Trophoblast cell (in vitro differentiated cells and primary cell): Measurements from ENCODE around the gene CALML5.
A peak's percentile ranks its signal among the peaks of the same experiment; 100 is the strongest.

Experiments
- DNase-seq, 2 donors: peaks; one replicate each; pipeline ENCODE4 v3.0.0-alpha.2; 2016
- H2AFZ ChIP-seq: 2 replicates; pipeline ENCODE4 v1.6.1; 2013; ENCODE audit warnings: low read length, moderate library complexity, mild to moderate bottlenecking; ENCODE audit not compliant: insufficient read depth, poor library complexity
- H2AK5ac ChIP-seq: 2 replicates; pipeline ENCODE4 v1.6.1; 2013; ENCODE audit warnings: mild to moderate bottlenecking, low read length
- H2BK120ac ChIP-seq: 2 replicates; pipeline ENCODE4 v1.6.1; 2013; ENCODE audit warnings: low read length, mild to moderate bottlenecking, moderate library complexity; ENCODE audit not compliant: insufficient read depth, poor library complexity
- H2BK12ac ChIP-seq: 2 replicates; pipeline ENCODE4 v1.6.1; 2013; ENCODE audit warnings: mild to moderate bottlenecking, low read length, moderate library complexity
- H2BK5ac ChIP-seq: 2 replicates; pipeline ENCODE4 v1.6.1; 2013; ENCODE audit warnings: low read length, low read depth, moderate library complexity, mild to moderate bottlenecking; ENCODE audit not compliant: poor library complexity
- H3K14ac ChIP-seq: 2 replicates; pipeline ENCODE4 v1.6.1; 2013; ENCODE audit warnings: mild to moderate bottlenecking, low read length
- H3K18ac ChIP-seq: 2 replicates; pipeline ENCODE4 v1.6.1; 2013; ENCODE audit warnings: mild to moderate bottlenecking, low read length
- H3K23ac ChIP-seq: 2 replicates; pipeline ENCODE4 v1.6.1; 2013; ENCODE audit warnings: low read length
- H3K27ac ChIP-seq: 2 replicates; pipeline ENCODE4 v1.5.1; 2013; ENCODE audit warnings: low read depth, mild to moderate bottlenecking, inconsistent platforms, low read length, moderate library complexity
- H3K27me3 ChIP-seq: 2 replicates; pipeline ENCODE4 v1.6.1; 2013; ENCODE audit warnings: inconsistent platforms, mild to moderate bottlenecking, low read length, moderate library complexity; ENCODE audit not compliant: insufficient read depth
- H3K36me3 ChIP-seq, 2 experiments: 1 replicate in 1 of 2; 2 replicates in 1 of 2; pipeline ENCODE4 v1.6.1; 2013; ENCODE audit warnings: low read length in 2 of 2, mild to moderate bottlenecking in 2 of 2, moderate library complexity in 1 of 2; ENCODE audit not compliant: insufficient read depth in 2 of 2, control insufficient read depth in 1 of 2
- H3K4ac ChIP-seq: 2 replicates; pipeline ENCODE4 v1.6.1; 2013; ENCODE audit warnings: low read depth, mild to moderate bottlenecking, low read length, moderate library complexity
- H3K4me1 ChIP-seq, 2 experiments: 1 replicate in 1 of 2; 2 replicates in 1 of 2; pipeline ENCODE4 v1.6.1; 2013; ENCODE audit warnings: low read length in 2 of 2, mild to moderate bottlenecking in 2 of 2, moderate library complexity in 1 of 2; ENCODE audit not compliant: insufficient read depth in 2 of 2, control insufficient read depth in 1 of 2
- H3K4me2 ChIP-seq: 2 replicates; pipeline ENCODE4 v1.6.1; 2013; ENCODE audit warnings: inconsistent platforms, mild to moderate bottlenecking, low read length, moderate library complexity
- H3K4me3 ChIP-seq: 2 replicates; pipeline ENCODE4 v1.5.1; 2013; ENCODE audit warnings: mild to moderate bottlenecking, low read depth, low read length, inconsistent platforms
- H3K79me1 ChIP-seq: one replicate; pipeline ENCODE4 v1.6.1; 2013; ENCODE audit warnings: low read length
- H3K79me2 ChIP-seq: 2 replicates; pipeline ENCODE4 v1.6.1; 2013; ENCODE audit warnings: low read length, mild to moderate bottlenecking; ENCODE audit not compliant: control insufficient read depth, insufficient read depth, poor library complexity
- H3K9ac ChIP-seq: 2 replicates; pipeline ENCODE4 v1.6.1; 2013; ENCODE audit warnings: mild to moderate bottlenecking, low read length
- H3K9me3 ChIP-seq: 2 replicates; pipeline ENCODE4 v1.6.1; 2013; ENCODE audit warnings: low read depth, mild to moderate bottlenecking, control low read depth, inconsistent platforms, low read length; ENCODE audit not compliant: insufficient read depth
- H4K12ac ChIP-seq: 2 replicates; pipeline ENCODE4 v1.6.1; 2013; ENCODE audit warnings: low read depth, mild to moderate bottlenecking, low read length, moderate library complexity
- H4K8ac ChIP-seq: 2 replicates; pipeline ENCODE4 v1.6.1; 2013; ENCODE audit warnings: low read depth, mild to moderate bottlenecking, low read length, moderate library complexity
- H4K91ac ChIP-seq: one replicate; pipeline ENCODE4 v1.6.1; 2013; ENCODE audit warnings: low read depth, mild to moderate bottlenecking, low read length, moderate library complexity
- WGBS: extraction: QIAGEN DNeasy Blood & Tissue Kit; methylation state at CpG from one replicate; pipeline ENCODE4 v1.1.7; 2013; ENCODE audit warnings: missing lambda C conversion rate; ENCODE audit not compliant: insufficient read length, insufficient coverage; ENCODE audit errors: extremely low coverage; 5-methylcytosine and 5-hydroxymethylcytosine counted together

The CALML5 gene

DNA sequence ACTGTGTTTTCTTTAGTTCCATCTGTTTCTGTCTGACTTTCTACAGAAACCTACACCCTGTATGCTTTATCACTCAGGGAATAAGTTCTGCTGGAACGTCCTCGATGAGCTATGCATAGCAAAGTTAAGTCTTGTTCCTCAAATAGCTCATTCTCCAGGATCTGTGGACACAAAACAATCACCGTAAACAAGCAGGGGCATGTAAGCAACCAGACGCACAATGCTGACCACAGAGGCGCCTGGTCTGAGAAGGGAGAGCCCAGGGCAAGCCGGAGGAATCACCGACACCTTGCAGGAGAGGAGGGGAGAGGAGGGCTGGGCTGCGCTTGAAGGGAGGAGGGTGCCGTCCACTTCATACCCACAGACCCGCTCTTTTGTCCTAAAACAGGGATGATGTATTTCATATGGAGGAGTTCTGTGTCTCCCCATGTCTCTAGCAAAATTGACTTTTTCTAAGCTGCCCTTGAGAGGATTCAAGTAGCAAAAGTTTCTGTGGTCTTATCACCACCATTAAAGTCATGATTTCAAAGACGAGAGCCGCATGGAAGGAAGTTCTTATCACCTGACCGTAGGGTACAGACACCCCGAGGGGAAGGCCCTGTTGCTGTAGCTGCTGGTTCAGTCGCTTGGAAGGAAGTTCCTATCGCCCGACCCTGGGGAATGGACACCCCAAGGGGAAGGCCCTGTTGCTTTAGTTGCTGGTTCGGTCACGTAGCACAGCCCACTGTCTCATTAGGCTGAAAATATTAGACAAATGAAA lies 39.7 kb upstream of the CALML5 start:
- H3K79me1 ChIP-seq, result peaks cover 49% of the 10 kb centered on the region
- peak overlapping the region; percentile 72 for H2AFZ ChIP-seq
- H3K18ac ChIP-seq, result peak overlapping the region; percentile 93
- H4K12ac ChIP-seq, result peak overlapping the region; percentile 38
- H3K23ac ChIP-seq, result peak overlapping the region; percentile 23
- peak overlapping the region; percentile 99 for H2BK120ac ChIP-seq
- H3K4me2 ChIP-seq, result peak overlapping the region; percentile 46
- peak overlapping the region; percentile 66 for H3K4ac ChIP-seq
- peak overlapping the region; percentile 99 for H2BK5ac ChIP-seq
- H3K4me3 ChIP-seq, result no peak overlapping the region
- H2AK5ac ChIP-seq, result peak overlapping the region; percentile 92
- WGBS, result no CpG with 5 or more reads among the region's 19 CpGs
- H3K14ac ChIP-seq, result peak overlapping the region; percentile 98
- H3K27me3 ChIP-seq, result no peaks in the 10 kb centered on the region
- peak overlapping the region; percentile 95 for H2BK12ac ChIP-seq
- no peaks in the 10 kb centered on the region for H3K36me3 ChIP-seq
- H4K8ac ChIP-seq, result peak overlapping the region; percentile 90
- H3K9me3 ChIP-seq, result no peaks in the 10 kb centered on the region
- H3K9ac ChIP-seq, result peak overlapping the region; percentile 64
- H3K79me2 ChIP-seq, result peaks cover 16% of the 10 kb centered on the region
- DNase-seq, result peak in 1 of 2 donors; percentile 26
- peaks cover 24 to 37% of the 10 kb centered on the region in 2 experiments for H3K4me1 ChIP-seq
- peak overlapping the region; percentile 99 for H3K27ac ChIP-seq
- peak overlapping the region; percentile 99 for H4K91ac ChIP-seq

DNA sequence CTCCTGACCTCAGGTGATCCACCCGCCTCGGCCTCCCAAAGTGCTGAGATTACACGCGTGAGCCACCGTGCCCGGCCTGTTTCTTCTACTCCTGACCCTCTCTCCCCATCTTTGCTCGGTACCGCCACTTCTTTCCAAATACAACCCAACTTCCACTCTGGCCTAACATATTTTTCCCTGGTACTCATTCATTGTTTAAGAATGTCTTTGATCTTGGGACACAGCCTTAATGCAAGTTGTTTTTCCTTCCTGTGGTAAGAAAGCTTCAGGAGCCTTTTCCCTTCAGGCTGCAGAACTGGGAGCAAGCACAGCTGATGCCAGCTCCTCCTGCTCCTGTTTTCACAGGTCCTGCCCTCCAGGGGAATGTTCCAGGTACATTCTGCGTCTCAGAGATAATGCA lies 39.1 kb upstream of the CALML5 start:
- H3K79me2 ChIP-seq, result peaks cover 16% of the 10 kb centered on the region
- H3K79me1 ChIP-seq, result peaks cover 53% of the 10 kb centered on the region
- H2BK12ac ChIP-seq, result peak overlapping the region; percentile 37
- H3K9me3 ChIP-seq, result no peaks in the 10 kb centered on the region
- H2BK5ac ChIP-seq, result peak overlapping the region; percentile 99
- DNase-seq, result peak in 1 of 2 donors; percentile 69
- no peak overlapping the region for H3K23ac ChIP-seq
- peak overlapping the region; percentile 44 for H3K4ac ChIP-seq
- H2BK120ac ChIP-seq, result peak overlapping the region; percentile 99
- peak overlapping the region; percentile 95 for H3K14ac ChIP-seq
- WGBS, result no CpG with 5 or more reads among the region's 9 CpGs
- H3K4me2 ChIP-seq, result peak overlapping the region; percentile 46
- H2AFZ ChIP-seq, result no peak overlapping the region
- H3K27ac ChIP-seq, result peak overlapping the region; percentile 99
- H3K27me3 ChIP-seq, result no peaks in the 10 kb centered on the region
- H3K36me3 ChIP-seq, result no peaks in the 10 kb centered on the region
- H2AK5ac ChIP-seq, result no peak overlapping the region
- peaks cover 25 to 41% of the 10 kb centered on the region in 2 experiments for H3K4me1 ChIP-seq
- peak overlapping the region; percentile 40 for H4K8ac ChIP-seq
- H3K9ac ChIP-seq, result no peak overlapping the region
- H4K12ac ChIP-seq, result no peak overlapping the region
- H3K18ac ChIP-seq, result no peak overlapping the region
- H4K91ac ChIP-seq, result peak overlapping the region; percentile 99
- H3K4me3 ChIP-seq, result no peak overlapping the region

DNA sequence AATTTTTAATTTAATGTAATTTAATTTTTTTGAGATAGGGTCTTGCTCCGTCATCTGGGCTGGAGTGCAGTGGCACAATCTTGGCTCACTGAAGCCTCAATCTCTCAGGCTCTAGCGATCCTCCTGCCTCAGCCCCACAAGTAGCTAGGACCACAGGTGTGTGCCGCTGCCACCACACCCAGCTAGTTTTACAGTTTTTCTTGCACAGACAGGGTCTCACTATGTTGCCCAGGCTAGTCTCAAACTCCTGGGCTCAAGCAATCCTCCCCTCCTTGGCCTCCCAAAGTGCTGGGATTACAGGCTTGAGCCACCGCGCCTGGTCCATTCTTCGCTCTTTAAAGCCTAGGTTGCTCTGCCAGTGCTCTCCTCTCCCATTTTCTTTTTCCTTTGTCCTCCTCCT lies 38.3 kb upstream of the CALML5 start:
- Histone ChIP-seq H3K79me2 (peaks cover 16% of the 10 kb centered on the region), H3K18ac (peak overlapping the region; percentile 92), H3K9me3 (no peaks in the 10 kb centered on the region), H3K4me3 (no peak overlapping the region), H3K9ac (no peak overlapping the region), H3K27me3 (no peaks in the 10 kb centered on the region), H3K4ac (peak overlapping the region; percentile 93), H2AK5ac (peak overlapping the region; percentile 99), H3K4me1 (peaks cover 31 to 47% of the 10 kb centered on the region in 2 experiments), H3K27ac (peak overlapping the region; percentile 99), H3K4me2 (no peak overlapping the region), H3K36me3 (no peaks in the 10 kb centered on the region), H3K14ac (peak overlapping the region; percentile 95), H3K23ac (no peak overlapping the region), H2BK120ac (peak overlapping the region; percentile 99), H3K79me1 (peaks cover 56% of the 10 kb centered on the region), H4K12ac (peak overlapping the region; percentile 56), H2BK12ac (peak overlapping the region; percentile 98), H2BK5ac (peak overlapping the region; percentile 99), H4K91ac (peak overlapping the region; percentile 99), H2AFZ (peak overlapping the region; percentile 89), H4K8ac (peak overlapping the region; percentile 91)
- WGBS, result no CpG with 5 or more reads among the region's 6 CpGs
- no peak for DNase-seq

DNA sequence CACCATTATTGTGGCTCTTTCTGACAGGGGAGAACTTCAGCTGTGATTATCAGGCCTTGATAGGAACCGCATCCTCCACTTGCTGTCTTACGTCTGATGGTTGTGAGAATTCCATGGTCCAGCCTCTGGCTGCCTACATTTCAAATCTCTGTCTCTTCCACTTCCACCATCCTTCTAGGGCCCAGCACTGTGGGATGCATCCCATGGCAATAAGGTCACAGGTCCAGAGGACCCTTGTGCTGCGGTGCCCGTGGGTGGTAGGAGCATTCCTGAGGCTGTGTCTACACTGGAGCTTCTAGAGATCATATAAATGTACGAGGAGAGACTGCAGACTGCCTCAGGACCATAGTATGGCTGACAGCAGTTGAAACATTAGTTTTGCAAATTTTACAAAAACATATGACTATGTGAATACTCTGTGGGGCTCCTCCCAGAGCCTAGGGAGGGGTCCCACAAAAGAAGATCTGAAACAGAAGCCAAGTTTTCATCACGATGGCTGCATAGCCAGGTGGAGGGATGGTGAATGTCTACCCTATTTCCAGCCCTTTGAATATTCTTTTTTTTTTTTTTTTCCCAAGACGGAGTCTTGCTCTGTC lies 37.2 kb upstream of the CALML5 start:
- Histone ChIP-seq H4K8ac (peak overlapping the region; percentile 75), H2AK5ac (peak overlapping the region; percentile 98), H3K4me1 (peaks cover 31 to 47% of the 10 kb centered on the region in 2 experiments), H3K36me3 (peaks cover 0 to 5% of the 10 kb centered on the region in 2 experiments), H2BK12ac (peak overlapping the region; percentile 97), H3K9me3 (no peaks in the 10 kb centered on the region), H3K27me3 (no peaks in the 10 kb centered on the region), H3K4me3 (no peak overlapping the region), H2BK120ac (peak overlapping the region; percentile 90), H3K14ac (peak overlapping the region; percentile 84), H2AFZ (peak overlapping the region; percentile 30), H3K9ac (no peak overlapping the region), H4K91ac (peak overlapping the region; percentile 92), H4K12ac (no peak overlapping the region), H2BK5ac (peak overlapping the region; percentile 81), H3K23ac (no peak overlapping the region), H3K79me1 (peaks cover 56% of the 10 kb centered on the region), H3K79me2 (peaks cover 16% of the 10 kb centered on the region), H3K4me2 (no peak overlapping the region), H3K18ac (peak overlapping the region; percentile 92), H3K27ac (peak overlapping the region; percentile 74), H3K4ac (peak overlapping the region; percentile 68)
- no peak for DNase-seq
- WGBS, result no CpG with 5 or more reads among the region's 7 CpGs
